Measurements from ENCODE around the gene ANKRD42. TPM values are rescaled to one million over a fixed set of nuclear protein-coding genes. Genes with fewer than 3 reads are reported as not detected.

Gene ANKRD42
- total and polyA plus RNA-seq, 9 donors: 2.7 to 5.6 (median 3.7) TPM

GRCh38 chr11:83157594-83158356, 35.7 kb upstream of the ANKRD42 start:
- peak; percentile 89 for DNase-seq
- Histone ChIP-seq H3K9me3 (replicated peaks; ENCODE audit: control insufficient read depth, low read depth, low read length) (no peaks in the 10 kb centered on the region), H3K4me1 (ENCODE audit: control insufficient read depth, insufficient read depth, low read length) (peaks cover 7% of the 10 kb centered on the region), H3K27me3 (ENCODE audit: control insufficient read depth, insufficient read depth, low read length) (peaks cover 4% of the 10 kb centered on the region), H3K27ac (ENCODE audit: low read length) (peak overlapping the region; percentile 100), H3K4me3 (ENCODE audit: low read length) (peak overlapping the region; percentile 78), H3K36me3 (ENCODE audit: control insufficient read depth, insufficient read depth, low read length) (peaks cover 9% of the 10 kb centered on the region)
- WGBS (ENCODE audit: insufficient coverage): 0% methylated on average over 6 of the region's 18 CpGs

GRCh38 chr11:83158357-83158786, 35.1 kb upstream of the ANKRD42 start:
- no peaks in the 10 kb centered on the region for H3K9me3 ChIP-seq (replicated peaks; ENCODE audit: control insufficient read depth, low read depth, low read length)
- H3K4me1 ChIP-seq (ENCODE audit: control insufficient read depth, insufficient read depth, low read length): peaks cover 7% of the 10 kb centered on the region
- peak overlapping the region; percentile 78 for H3K4me3 ChIP-seq (ENCODE audit: low read length)
- peaks cover 9% of the 10 kb centered on the region for H3K36me3 ChIP-seq (ENCODE audit: control insufficient read depth, insufficient read depth, low read length)
- H3K27me3 ChIP-seq (ENCODE audit: control insufficient read depth, insufficient read depth, low read length): peaks cover 4% of the 10 kb centered on the region
- H3K27ac ChIP-seq (ENCODE audit: low read length): peak overlapping the region; percentile 100
- no CpG with 5 or more reads among the region's 5 CpGs for WGBS (ENCODE audit: insufficient coverage)
- no peak for DNase-seq

- 33% methylated on average over 4 of the region's 15 CpGs for WGBS (ENCODE audit: insufficient coverage)
- Histone ChIP-seq H3K4me1 (ENCODE audit: control insufficient read depth, insufficient read depth, low read length) (peaks cover 7% of the 10 kb centered on the region), H3K36me3 (ENCODE audit: control insufficient read depth, insufficient read depth, low read length) (peaks cover 12% of the 10 kb centered on the region), H3K9me3 (replicated peaks; ENCODE audit: control insufficient read depth, low read depth, low read length) (no peaks in the 10 kb centered on the region), H3K27ac (ENCODE audit: low read length) (peak overlapping the region; percentile 100), H3K4me3 (ENCODE audit: low read length) (peak overlapping the region; percentile 78), H3K27me3 (ENCODE audit: control insufficient read depth, insufficient read depth, low read length) (peaks cover 4% of the 10 kb centered on the region)
- DNase-seq: peak; percentile 5
These were observed 34.3 kb upstream of the ANKRD42 start for GRCh38 chr11:83158965-83159901.

GRCh38 chr11:83159902-83160865, 33.3 kb upstream of the ANKRD42 start:
- WGBS (ENCODE audit: insufficient coverage): 43% methylated on average over 1 of the region's 6 CpGs
- H3K4me3 ChIP-seq (ENCODE audit: low read length): peak overlapping the region; percentile 78
- peaks cover 7% of the 10 kb centered on the region for H3K4me1 ChIP-seq (ENCODE audit: control insufficient read depth, insufficient read depth, low read length)
- peaks cover 4% of the 10 kb centered on the region for H3K27me3 ChIP-seq (ENCODE audit: control insufficient read depth, insufficient read depth, low read length)
- H3K36me3 ChIP-seq (ENCODE audit: control insufficient read depth, insufficient read depth, low read length): peaks cover 16% of the 10 kb centered on the region
- H3K27ac ChIP-seq (ENCODE audit: low read length): peak overlapping the region; percentile 100
- H3K9me3 ChIP-seq (replicated peaks; ENCODE audit: control insufficient read depth, low read depth, low read length): no peaks in the 10 kb centered on the region
- peak; percentile 19 for DNase-seq

- Histone ChIP-seq H3K4me3 (ENCODE audit: low read length) (no peak overlapping the region), H3K36me3 (ENCODE audit: control insufficient read depth, insufficient read depth, low read length) (peaks cover 26% of the 10 kb centered on the region), H3K4me1 (ENCODE audit: control insufficient read depth, insufficient read depth, low read length) (peaks cover 4% of the 10 kb centered on the region), H3K9me3 (replicated peaks; ENCODE audit: control insufficient read depth, low read depth, low read length) (no peaks in the 10 kb centered on the region), H3K27ac (ENCODE audit: low read length) (no peak overlapping the region), H3K27me3 (ENCODE audit: control insufficient read depth, insufficient read depth, low read length) (no peaks in the 10 kb centered on the region)
- no CpG with 5 or more reads among the region's 1 CpG for WGBS (ENCODE audit: insufficient coverage)
- no peak for DNase-seq
These were observed 31.8 kb upstream of the ANKRD42 start for GRCh38 chr11:83161610-83162199.

- H3K9me3 ChIP-seq (replicated peaks; ENCODE audit: control insufficient read depth, low read depth, low read length): no peaks in the 10 kb centered on the region
- H3K36me3 ChIP-seq (ENCODE audit: control insufficient read depth, insufficient read depth, low read length): peaks cover 29% of the 10 kb centered on the region
- peaks cover 4% of the 10 kb centered on the region for H3K4me1 ChIP-seq (ENCODE audit: control insufficient read depth, insufficient read depth, low read length)
- H3K4me3 ChIP-seq (ENCODE audit: low read length): no peak overlapping the region
- H3K27me3 ChIP-seq (ENCODE audit: control insufficient read depth, insufficient read depth, low read length): no peaks in the 10 kb centered on the region
- no peak for DNase-seq
- H3K27ac ChIP-seq (ENCODE audit: low read length): no peak overlapping the region
- WGBS (ENCODE audit: insufficient coverage): no CpG with 5 or more reads among the region's 2 CpGs
These were observed 31.1 kb upstream of the ANKRD42 start for GRCh38 chr11:83162377-83162776.

GRCh38 chr11:83166193-83166866, 27.2 kb upstream of the ANKRD42 start:
- peaks cover 3% of the 10 kb centered on the region for H3K4me1 ChIP-seq (ENCODE audit: control insufficient read depth, insufficient read depth, low read length)
- no CpG with 5 or more reads among the region's 11 CpGs for WGBS (ENCODE audit: insufficient coverage)
- no peak overlapping the region for H3K27ac ChIP-seq (ENCODE audit: low read length)
- H3K36me3 ChIP-seq (ENCODE audit: control insufficient read depth, insufficient read depth, low read length): peaks cover 44% of the 10 kb centered on the region
- H3K27me3 ChIP-seq (ENCODE audit: control insufficient read depth, insufficient read depth, low read length): no peaks in the 10 kb centered on the region
- peaks cover 3% of the 10 kb centered on the region for H3K9me3 ChIP-seq (replicated peaks; ENCODE audit: control insufficient read depth, low read depth, low read length)
- no peak overlapping the region for H3K4me3 ChIP-seq (ENCODE audit: low read length)
- no peak for DNase-seq

- H3K4me1 ChIP-seq (ENCODE audit: control insufficient read depth, insufficient read depth, low read length): peaks cover 3% of the 10 kb centered on the region
These were observed 24.8 kb upstream of the ANKRD42 start for GRCh38 chr11:83168756-83169155.

GRCh38 chr11:83170865-83171264, 22.6 kb upstream of the ANKRD42 start:
- H3K36me3 ChIP-seq (ENCODE audit: control insufficient read depth, insufficient read depth, low read length): peaks cover 53% of the 10 kb centered on the region
- no CpG with 5 or more reads among the region's 2 CpGs for WGBS (ENCODE audit: insufficient coverage)

More at GRCh38 chr11:83168756-83169155, 24.8 kb upstream of the ANKRD42 start:
- 96% methylated on average over 4 of the region's 5 CpGs for WGBS (ENCODE audit: insufficient coverage)
- DNase-seq: no peak
- H3K4me3 ChIP-seq (ENCODE audit: low read length): no peak overlapping the region
- no peaks in the 10 kb centered on the region for H3K27me3 ChIP-seq (ENCODE audit: control insufficient read depth, insufficient read depth, low read length)
- peaks cover 54% of the 10 kb centered on the region for H3K36me3 ChIP-seq (ENCODE audit: control insufficient read depth, insufficient read depth, low read length)
- H3K27ac ChIP-seq (ENCODE audit: low read length): no peak overlapping the region
- peaks cover 3% of the 10 kb centered on the region for H3K9me3 ChIP-seq (replicated peaks; ENCODE audit: control insufficient read depth, low read depth, low read length)

More at GRCh38 chr11:83170865-83171264, 22.6 kb upstream of the ANKRD42 start:
- no peak overlapping the region for H3K4me3 ChIP-seq (ENCODE audit: low read length)
- H3K27me3 ChIP-seq (ENCODE audit: control insufficient read depth, insufficient read depth, low read length): no peaks in the 10 kb centered on the region
- DNase-seq: no peak
- H3K4me1 ChIP-seq (ENCODE audit: control insufficient read depth, insufficient read depth, low read length): peaks cover 3% of the 10 kb centered on the region
- H3K9me3 ChIP-seq (replicated peaks; ENCODE audit: control insufficient read depth, low read depth, low read length): peaks cover 3% of the 10 kb centered on the region
- H3K27ac ChIP-seq (ENCODE audit: low read length): no peak overlapping the region
